GM21390 (cell line): ENCODE data around the gene KCNG2.

Experiments used
- ATAC-seq: cut with Tn5 transposase; IDR thresholded peaks from one replicate; pipeline ENCODE4 v1.9.1; 2021; ENCODE audit not compliant: unreplicated experiment

Gene KCNG2

GRCh38 chr18:79796531-79797405 lies 970 bp upstream of the KCNG2 start:
- ATAC-seq, result no peak

- ATAC-seq, result no peak
These were observed 734 bp downstream of the KCNG2 start for GRCh38 chr18:79798346-79798998.

DNA sequence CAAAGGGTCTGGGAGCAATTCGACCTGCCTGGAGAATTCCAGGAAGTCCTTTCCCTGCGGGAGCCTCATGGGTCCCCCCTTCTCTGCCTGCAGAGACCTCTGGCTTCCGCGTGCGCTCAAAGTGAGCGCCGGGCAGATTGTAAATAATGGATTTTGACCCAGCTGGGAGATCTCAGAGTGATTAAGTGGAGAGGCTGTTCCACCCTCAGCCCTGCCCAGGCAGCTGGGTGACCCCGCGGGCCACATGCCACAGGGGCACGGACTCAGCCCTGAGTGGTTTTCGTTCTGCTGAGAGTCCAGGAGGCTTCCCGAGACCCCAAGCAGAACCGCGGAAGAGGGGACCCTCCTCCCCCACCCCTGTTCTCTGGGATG lies 1.2 kb downstream of the KCNG2 start:
- ATAC-seq, result no peak

DNA sequence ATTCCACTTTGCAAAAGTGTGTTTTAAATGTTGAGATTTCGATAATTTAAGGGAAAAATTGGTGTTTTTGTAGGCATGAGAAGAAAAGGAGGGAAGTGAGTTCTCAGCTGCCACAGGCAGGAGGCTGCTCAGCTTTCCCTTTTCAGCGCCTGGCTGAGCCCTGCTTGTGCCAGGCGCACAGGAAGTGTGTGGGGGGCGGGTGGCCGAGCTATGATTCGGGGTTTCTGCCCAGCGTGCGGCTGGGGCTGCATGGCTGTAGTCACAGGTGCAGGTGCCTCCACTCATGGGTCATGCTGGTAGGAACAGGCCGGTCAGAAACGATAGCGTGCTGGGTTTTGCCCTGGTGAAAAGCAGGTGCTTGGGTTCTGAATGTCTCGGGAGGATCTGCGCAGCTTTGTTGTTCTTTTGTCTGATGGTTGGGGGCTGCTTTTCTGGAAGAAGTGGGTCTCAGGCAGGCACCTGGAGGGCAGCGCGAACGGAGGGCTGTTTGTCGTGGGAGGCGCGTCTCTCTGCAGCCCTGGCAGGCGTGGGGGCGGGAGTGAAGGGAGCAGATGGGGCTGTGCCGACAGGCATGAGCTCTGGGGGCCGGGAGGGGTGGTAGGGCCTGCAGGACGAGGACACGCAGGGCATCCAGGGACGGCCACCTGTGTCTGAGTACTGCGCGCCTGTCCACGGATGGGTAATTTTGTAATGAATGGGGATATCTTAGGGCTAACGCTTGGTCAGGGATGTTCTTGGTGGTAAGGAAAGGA lies 2.1 kb downstream of the KCNG2 start:
- no peak for ATAC-seq

GRCh38 chr18:79800371-79801180 lies 2.8 kb downstream of the KCNG2 start:
- no peak for ATAC-seq

DNA sequence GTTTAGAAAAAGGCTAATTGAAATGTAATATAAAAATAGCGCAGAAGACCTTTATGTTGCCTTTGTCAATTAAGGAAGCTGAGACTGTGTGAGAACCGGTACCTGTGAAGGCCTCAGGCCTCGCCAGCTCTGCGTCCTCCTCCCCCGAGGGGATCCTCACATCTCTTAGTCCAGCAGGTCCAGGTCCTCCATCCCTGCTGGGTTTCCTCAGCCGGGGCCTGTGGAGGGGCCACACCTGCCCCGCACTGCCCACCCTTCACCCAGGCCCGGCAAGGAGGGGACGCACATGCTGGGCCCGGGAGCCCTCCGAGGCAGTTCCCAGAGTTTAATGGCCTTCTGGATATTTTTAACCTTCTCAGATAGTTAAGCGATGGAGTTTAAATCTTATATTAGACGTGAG lies 3.5 kb downstream of the KCNG2 start:
- ATAC-seq, result no peak

- ATAC-seq, result no peak
These were observed 3.9 kb downstream of the KCNG2 start for GRCh38 chr18:79801641-79802040.

GRCh38 chr18:79802298-79802697 lies 4.6 kb downstream of the KCNG2 start:
- ATAC-seq, result no peak

GRCh38 chr18:79803611-79804051 lies 5.9 kb downstream of the KCNG2 start:
- ATAC-seq, result no peak

DNA sequence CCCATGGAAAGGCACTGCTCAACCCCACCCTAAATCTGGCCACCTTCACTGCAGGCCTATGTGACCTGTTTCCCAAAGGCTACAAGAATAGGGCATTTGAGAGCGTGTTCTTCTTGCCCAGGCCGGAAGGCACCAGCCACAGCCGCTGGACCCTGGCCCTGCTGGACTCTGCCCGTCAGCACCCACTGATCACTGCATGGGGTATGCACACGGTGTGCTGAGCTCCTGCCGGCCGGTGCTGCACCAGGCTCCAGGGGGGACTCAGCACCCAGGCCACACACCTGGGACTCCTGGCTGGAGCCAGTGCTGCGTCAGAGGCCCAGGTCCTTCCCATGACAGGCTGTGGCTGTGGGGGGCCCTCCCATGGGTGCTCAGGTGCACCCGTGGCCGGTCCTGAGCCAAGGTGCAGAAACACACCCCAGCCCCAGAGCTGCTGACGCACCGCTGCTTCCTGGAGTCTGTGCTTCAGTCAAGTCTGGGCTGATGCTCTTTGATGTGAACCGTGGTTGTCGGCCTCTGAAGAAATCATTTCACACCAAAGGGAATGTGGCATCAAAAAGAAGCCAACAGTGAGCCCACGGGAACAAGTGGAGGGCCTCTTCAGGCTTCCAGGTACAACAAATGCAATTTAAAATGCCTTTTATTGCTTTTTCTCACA lies 6.5 kb downstream of the KCNG2 start:
- no peak for ATAC-seq

DNA sequence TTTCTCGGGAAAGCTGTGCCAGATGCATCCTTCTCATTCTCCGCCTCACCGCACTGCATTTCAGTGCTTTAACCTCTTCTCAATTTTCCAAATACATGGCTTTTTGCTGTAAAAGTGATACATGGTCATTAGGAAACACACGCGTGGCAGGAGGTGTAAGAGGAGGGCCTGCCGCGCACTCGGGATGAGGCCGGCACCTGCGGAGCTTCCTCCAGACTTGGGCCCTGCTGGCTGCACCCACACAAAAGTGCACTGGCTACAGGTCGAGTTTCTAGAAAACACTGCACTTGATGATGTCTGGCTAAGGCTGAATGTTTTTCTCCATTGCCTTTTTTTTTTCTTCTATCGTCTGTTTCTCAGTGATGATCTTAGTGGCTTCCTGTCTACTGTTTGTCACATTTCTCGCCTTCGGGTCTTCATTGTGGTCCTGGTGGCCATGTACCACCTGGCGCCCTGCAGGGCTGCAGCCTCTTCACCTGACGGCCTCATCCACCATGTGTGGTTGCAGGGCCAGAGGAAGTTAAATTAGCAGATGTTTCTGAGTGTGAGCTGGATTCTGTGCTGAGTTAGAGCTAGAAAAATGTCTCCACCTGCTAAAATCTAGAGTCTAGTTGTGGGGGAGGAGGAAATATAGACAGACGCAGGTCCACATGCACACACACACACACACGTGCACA lies 7.6 kb downstream of the KCNG2 start:
- ATAC-seq, result no peak

DNA sequence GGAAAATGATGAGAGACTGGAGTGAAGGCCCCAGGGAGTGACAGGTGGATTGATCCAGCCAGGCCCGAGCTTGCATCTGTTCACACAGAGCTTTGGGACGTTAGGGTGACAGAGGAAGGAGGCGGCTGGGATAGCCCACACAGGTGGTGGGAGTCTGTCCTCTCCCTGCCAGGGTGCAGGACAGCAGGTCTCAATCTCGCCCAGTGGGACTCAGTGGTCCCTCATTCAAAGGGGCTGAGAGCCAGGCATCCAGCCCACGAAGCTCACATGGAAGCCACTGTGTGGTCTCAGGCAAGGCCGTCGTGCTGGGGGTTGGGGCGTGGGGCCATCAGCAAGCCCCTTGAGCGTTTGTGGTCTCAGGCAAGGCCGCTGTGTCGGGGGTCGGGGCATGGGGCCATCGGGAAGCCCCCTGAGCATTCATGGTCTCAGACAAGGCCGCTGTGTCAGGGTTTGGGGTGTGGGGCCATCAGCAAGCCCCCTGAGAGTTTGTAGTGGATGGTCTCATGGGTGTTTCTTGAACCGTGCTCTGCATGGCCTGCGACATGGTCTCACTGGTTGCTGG lies 8.3 kb downstream of the KCNG2 start:
- ATAC-seq, result no peak

GRCh38 chr18:79806976-79807841 lies 9.5 kb downstream of the KCNG2 start:
- no peak for ATAC-seq

DNA sequence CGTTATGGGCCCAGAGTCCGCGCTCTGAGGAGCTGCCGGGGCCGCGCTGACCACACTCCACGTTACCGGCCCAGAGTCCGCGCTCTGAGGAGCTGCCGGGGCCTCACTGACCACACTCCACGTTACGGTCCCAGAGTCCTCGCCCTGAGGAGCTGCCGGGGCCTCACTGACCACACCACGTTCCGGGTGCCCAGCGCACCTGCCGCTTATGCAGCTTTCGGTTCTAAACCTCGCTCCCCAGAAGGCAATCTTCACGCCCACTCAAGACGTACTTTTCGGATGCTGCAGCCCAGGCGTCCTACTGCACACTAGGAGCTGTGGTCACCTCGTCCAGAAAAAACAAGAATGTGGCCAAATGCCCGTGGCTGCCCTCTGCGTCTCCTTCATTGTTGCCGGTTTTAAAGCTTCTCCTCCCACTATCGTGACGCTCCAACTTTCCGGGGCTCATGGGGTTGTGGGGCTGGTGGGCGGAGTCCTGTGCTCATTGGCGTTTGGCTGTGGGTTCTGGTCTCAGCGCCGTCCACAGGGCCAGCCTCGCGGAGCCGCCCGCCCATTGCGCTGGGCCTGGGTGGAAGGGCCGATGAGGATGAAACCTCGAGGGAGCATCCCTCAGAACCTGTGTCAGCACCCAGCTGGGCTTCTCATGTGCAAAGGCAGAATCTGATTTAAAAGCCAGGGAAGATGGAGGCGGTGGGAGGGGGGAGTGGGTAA lies 11.9 kb downstream of the KCNG2 start:
- ATAC-seq, result no peak

- ATAC-seq, result no peak
These were observed 14.3 kb downstream of the KCNG2 start for GRCh38 chr18:79812052-79812451.

DNA sequence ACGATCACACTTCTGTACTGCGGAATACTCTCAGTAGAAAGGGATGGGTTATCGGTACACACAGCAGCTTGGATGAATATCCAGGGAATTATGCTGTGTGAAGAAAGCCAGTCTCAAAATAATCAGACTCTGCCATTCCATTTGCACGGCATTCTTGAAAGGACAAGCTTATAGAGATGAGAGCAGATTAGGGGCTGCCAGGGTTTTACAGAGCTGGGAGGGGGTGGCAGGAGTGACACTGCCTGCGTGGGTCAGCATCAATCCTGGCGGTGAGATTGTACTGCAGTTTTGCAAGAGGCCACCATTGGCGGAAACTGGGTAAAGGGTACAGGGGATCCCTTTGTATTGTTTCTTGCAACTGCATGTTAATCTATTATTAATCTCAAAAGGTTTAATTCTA lies 16.6 kb downstream of the KCNG2 start:
- ATAC-seq, result no peak

DNA sequence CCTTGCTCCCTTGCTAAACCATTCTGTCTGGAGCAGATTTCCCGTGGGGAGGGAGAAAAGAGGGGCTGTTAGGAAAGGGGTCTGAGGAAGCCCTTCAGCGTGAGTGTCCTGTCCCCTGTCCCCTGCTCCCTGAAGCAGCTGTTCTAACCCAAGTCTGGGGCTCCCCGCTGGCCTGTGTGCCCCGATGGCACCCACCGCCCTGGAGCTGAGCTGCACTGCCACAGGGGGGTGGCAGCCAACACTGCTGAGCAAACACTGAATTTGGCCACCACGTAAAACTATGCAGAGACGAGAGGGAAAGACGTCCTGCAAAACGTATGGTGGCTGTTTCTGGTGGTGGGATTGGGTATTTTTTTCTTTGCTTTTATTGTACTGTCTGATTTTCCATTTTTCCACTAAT lies 17.9 kb downstream of the KCNG2 start:
- no peak for ATAC-seq

DNA sequence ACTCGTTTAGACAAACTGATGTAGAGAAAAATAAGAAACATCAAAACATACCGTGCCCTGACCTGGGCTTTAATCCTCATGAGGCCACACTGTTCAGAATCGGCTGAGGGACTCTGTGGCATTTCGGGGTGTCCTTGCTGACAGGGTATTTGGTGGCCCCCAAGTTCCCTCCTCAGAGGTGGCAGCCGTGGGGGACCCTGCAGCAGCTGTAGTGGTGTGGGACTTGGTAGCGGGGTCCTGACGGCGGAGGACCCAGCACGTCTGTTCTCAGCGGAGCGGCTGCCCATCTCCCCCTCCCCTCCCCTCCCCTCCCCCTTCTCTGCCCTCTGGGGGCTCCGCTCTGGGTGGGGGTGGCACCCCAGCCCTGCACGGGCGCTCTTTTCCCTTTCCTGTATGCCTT lies 18.4 kb downstream of the KCNG2 start:
- ATAC-seq, result no peak
